Brain microvascular endothelial cell (primary cell): ENCODE measurements around the gene ATP1A4.

Source experiments
- DNase-seq: peaks from one replicate; pipeline ENCODE4 v3.0.0-alpha.2; 2020
- H3K27ac ChIP-seq: fragments of 250-450 bp; sonication (Bioruptor Pico); 2 replicates; pipeline ENCODE4 v1.5.1; 2020; ENCODE audit warnings: mild to moderate bottlenecking, moderate library complexity
- H3K27me3 ChIP-seq: fragments of 250-450 bp; sonication (Bioruptor Pico); replicated peaks from 2 replicates; pipeline ENCODE4 v1.5.1; 2020; ENCODE audit warnings: mild to moderate bottlenecking
- H3K36me3 ChIP-seq: fragments of 250-450 bp; sonication (Bioruptor Pico); replicated peaks from 2 replicates; pipeline ENCODE4 v1.5.1; 2020; ENCODE audit warnings: mild to moderate bottlenecking
- H3K4me3 ChIP-seq: 2 replicates; pipeline ENCODE4 v1.5.1; 2011; ENCODE audit warnings: low read depth, mild to moderate bottlenecking, control low read depth, low read length, moderate library complexity
- in situ Hi-C: cut with HindIII; loops from 2 replicates; pipeline ENCODE4 v1.10.0; 2017; ENCODE audit warnings: low sequenced_read_pairs, low pct_ligation_motif_present
- TF ChIP-seq, protein P1 (sequence below): IDR thresholded peaks from 2 replicates; pipeline ENCODE4 v1.5.1; 2011; ENCODE audit warnings: low read depth, mild to moderate bottlenecking, moderate library complexity, low read length, control low read depth, inconsistent platforms; ENCODE audit errors: missing control alignments

The ATP1A4 gene

DNA sequence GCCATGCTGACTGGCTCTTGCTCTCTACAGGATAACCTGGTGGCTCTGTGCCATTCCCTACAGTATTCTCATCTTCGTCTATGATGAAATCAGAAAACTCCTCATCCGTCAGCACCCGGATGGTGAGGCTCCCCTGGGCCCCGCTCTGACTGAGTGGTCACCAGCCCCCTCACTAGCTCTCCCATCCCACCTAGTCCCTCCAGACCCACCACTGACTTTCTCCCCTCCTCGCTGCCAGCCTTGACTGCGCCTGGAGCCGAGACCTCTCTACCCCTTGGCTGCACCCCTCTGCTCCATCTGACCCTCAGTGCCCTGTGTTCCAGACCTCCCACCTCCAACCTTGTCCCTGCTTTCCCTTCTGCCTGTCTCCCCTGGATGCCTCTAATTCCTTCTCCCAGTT lies 34.8 kb downstream of the ATP1A4 start:
- DNase-seq: no peak
- Histone ChIP-seq H3K27ac (no peak overlapping the region), H3K4me3 (no peak overlapping the region), H3K36me3 (no peaks in the 10 kb centered on the region), H3K27me3 (no peaks in the 10 kb centered on the region)
- TF ChIP-seq, protein P1, sequence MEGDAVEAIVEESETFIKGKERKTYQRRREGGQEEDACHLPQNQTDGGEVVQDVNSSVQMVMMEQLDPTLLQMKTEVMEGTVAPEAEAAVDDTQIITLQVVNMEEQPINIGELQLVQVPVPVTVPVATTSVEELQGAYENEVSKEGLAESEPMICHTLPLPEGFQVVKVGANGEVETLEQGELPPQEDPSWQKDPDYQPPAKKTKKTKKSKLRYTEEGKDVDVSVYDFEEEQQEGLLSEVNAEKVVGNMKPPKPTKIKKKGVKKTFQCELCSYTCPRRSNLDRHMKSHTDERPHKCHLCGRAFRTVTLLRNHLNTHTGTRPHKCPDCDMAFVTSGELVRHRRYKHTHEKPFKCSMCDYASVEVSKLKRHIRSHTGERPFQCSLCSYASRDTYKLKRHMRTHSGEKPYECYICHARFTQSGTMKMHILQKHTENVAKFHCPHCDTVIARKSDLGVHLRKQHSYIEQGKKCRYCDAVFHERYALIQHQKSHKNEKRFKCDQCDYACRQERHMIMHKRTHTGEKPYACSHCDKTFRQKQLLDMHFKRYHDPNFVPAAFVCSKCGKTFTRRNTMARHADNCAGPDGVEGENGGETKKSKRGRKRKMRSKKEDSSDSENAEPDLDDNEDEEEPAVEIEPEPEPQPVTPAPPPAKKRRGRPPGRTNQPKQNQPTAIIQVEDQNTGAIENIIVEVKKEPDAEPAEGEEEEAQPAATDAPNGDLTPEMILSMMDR: no peak
- in situ Hi-C loops: no loop called here

DNA sequence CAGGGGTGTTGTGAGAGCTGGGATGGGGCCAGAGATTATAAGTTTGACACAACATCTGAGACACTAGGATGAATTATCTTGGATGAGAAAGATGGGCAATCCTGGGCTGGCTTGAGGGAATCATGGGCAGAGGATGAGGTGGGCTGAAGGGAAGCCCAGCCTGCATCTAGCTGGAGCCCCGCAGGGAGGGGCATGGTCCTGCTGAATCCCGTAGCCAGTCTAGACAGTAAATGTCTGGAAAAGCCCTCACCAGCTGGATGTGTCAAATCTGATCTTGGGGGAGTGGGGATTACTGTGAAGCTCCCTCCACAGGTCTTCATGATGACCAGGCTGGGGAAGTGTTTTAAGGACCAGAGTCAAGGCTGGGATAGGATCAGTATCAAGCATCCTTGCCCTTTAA lies 35.3 kb downstream of the ATP1A4 start:
- H3K36me3 ChIP-seq: no peaks in the 10 kb centered on the region
- H3K4me3 ChIP-seq: no peak overlapping the region
- no peak for DNase-seq
- TF ChIP-seq, protein P1: no peak
- no peaks in the 10 kb centered on the region for H3K27me3 ChIP-seq
- no peak overlapping the region for H3K27ac ChIP-seq
- in situ Hi-C loops: no loop called here

DNA sequence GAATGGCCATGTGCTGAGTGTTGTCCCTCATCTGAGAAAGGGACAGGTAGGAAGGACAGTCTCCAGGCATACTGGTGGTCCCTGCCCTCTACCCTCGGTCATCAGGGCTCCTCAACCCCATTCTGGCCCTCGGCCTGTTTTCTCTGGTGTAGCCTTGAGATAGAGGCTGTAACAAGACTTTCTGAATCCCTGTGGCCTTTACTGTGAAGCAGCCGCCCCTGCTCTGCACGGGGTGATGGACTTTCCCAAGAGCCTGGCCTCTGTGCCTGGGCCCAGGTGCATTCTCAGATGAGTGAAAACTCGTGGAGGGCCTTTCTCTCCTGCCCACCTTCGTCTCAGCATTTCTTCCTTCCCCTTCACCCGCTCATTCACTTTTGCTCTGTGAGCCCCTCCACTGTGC lies 36.0 kb downstream of the ATP1A4 start:
- Histone ChIP-seq H3K4me3 (no peak overlapping the region), H3K36me3 (no peaks in the 10 kb centered on the region), H3K27ac (no peak overlapping the region), H3K27me3 (no peaks in the 10 kb centered on the region)
- in situ Hi-C loops: no loop called here
- TF ChIP-seq, protein P1: no peak
- no peak for DNase-seq

DNA sequence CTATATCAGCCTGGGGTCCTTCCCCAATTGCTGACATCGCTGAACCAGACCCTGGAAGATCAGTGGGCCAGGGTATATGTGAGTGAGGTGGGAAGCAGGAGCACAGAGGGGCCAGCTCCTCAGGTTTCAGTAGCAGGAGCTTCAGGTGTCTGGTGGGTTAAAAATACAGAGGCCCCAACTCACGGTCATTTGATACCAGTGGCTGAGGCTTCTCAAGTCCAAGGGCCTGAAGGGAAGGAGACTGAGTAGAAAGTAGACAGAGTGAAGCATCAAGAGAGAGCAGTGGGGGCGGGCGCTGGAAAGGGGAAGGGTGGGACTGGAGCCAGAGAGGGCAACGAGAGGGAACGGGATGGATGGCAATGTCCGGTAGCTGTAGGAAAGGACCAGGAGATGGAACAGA lies 36.9 kb downstream of the ATP1A4 start:
- in situ Hi-C loops: no loop called here
- no peaks in the 10 kb centered on the region for H3K27me3 ChIP-seq
- DNase-seq: no peak
- TF ChIP-seq, protein P1: no peak
- H3K27ac ChIP-seq: no peak overlapping the region
- H3K36me3 ChIP-seq: no peaks in the 10 kb centered on the region
- H3K4me3 ChIP-seq: no peak overlapping the region

DNA sequence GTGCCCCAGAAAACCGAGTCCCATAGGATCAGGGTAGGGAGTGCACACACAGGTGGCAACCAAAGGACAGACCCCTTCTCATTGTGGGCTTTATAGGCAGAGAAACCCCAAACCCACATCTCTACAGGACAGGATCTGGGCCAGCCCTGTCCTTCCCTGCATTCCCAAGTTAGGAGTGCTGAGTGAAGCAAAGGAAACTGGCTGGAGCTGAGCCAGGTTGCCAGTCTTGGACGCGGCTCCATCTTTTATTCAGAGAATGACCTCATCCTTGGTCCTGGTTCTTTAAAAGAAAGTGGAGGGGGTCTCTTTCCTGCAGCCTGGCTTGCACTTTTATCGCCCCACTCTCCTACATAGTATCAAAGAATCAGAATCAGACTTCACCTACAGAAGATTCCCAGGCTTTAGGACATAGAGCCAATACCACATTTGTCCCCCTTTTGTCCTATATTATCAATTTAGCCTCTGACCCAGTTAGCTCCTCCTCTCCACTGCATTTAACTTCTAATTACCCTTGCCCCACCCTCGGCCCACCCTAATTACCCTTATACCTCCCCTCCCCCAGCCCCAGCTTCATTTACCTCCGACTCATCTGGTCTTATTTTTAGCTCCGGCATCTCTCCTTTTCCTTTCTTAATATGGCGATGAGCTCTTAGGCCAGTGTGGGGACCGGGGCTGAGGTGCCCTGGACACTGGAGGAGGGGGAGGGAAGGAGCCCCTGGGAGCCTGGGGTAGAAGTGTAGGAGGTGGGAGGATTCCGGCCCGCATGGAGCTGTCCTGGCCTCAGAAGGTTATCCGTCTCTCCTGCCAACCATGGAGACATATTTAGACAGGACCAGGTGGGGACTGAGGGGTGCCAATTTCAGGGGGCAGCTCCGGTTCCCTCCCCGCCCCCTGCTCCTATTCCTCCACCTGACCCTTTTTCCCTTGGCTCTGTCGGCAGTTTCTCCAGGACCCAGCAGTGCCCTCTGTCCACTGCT lies 38.5 kb downstream of the ATP1A4 start, which contains the start of gene CASQ1:
Gene CASQ1 (plus strand): TSS at position 927 of the 977 bp plus-strand sequence. CDS start 177 bp downstream, outside the sequence.
- no peaks in the 10 kb centered on the region for H3K36me3 ChIP-seq
- in situ Hi-C loops: no loop called here
- no peaks in the 10 kb centered on the region for H3K27me3 ChIP-seq
- H3K4me3 ChIP-seq: no peak within 1 kb of the TSS
- no peak within 1 kb of the TSS for H3K27ac ChIP-seq
- DNase-seq: no peak
- TF ChIP-seq, protein P1: no peak
